Panc1 (cell line): ENCODE results near the gene IKZF3. TPM values are rescaled to one million over a fixed set of nuclear protein-coding genes. Genes with fewer than 3 reads are reported as not detected.

Experiments
- ATAC-seq: fragments of 200-7000 bp; cut with Tn5 transposase; 2 replicates; pipeline ENCODE4 v1.9.1; 2020; ENCODE audit warnings: mild to moderate bottlenecking, moderate library complexity
- BruUV-seq: library from RNA; stranded (reverse); fragments of 400-500 nt; replicated peaks from 2 replicates; lab custom pipeline; 2021; lab: Mats Ljungman, UMichigan
- CTCF ChIA-PET: fragments of 300-600 bp; sonication (Branson Sonifier 250); formaldehyde crosslinking; loops from one replicate; lab custom pipeline; 2022; ENCODE audit warnings: antibody characterized with exemption; lab: Charles Lee
- POLR2A ChIA-PET: fragments of 300-600 bp; sonication (Branson Sonifier 250); formaldehyde crosslinking; loops from one replicate; lab custom pipeline; 2022; ENCODE audit warnings: antibody characterized with exemption; lab: Charles Lee
- DNase-seq: peaks from one replicate; pipeline ENCODE4 v3.0.0-alpha.2; 2010; ENCODE audit warnings: low read depth, low spot score
- H3K27ac ChIP-seq: 2 replicates; pipeline ENCODE4 v1.5.1; 2011; ENCODE audit warnings: mild to moderate bottlenecking, low read length, inconsistent platforms
- H3K27me3 ChIP-seq: fragments of 200-500 bp; sonication (Bioruptor generic); 2 replicates; pipeline ENCODE4 v1.6.0; 2014; ENCODE audit warnings: low read length, inconsistent platforms; ENCODE audit not compliant: control insufficient read depth, insufficient read depth
- H3K36me3 ChIP-seq: fragments of 200-500 bp; sonication (Bioruptor generic); 2 replicates; pipeline ENCODE4 v1.5.1; 2014; ENCODE audit warnings: inconsistent platforms, mild to moderate bottlenecking, low read length, moderate library complexity; ENCODE audit not compliant: control insufficient read depth, insufficient read depth
- H3K4me1 ChIP-seq: 2 replicates; pipeline ENCODE4 v1.5.1; 2011; ENCODE audit warnings: inconsistent platforms, mild to moderate bottlenecking, low read length, moderate library complexity; ENCODE audit not compliant: control insufficient read depth, insufficient read depth
- H3K4me3 ChIP-seq, 2 experiments: 2 replicates each; pipeline ENCODE4 v1.5.1; 2011 to 2012; ENCODE audit warnings: low read depth in 2 of 2, low read length in 2 of 2, mild to moderate bottlenecking in 2 of 2, inconsistent platforms in 1 of 2, moderate library complexity in 1 of 2
- H3K9me3 ChIP-seq: fragments of 200-500 bp; sonication (Bioruptor generic); 2 replicates; pipeline ENCODE4 v1.5.1; 2014; ENCODE audit warnings: low read depth, mild to moderate bottlenecking, inconsistent platforms, low read length, moderate library complexity; ENCODE audit not compliant: control insufficient read depth, insufficient read depth
- POLR2AphosphoS5 ChIP-seq: IDR thresholded peaks from 2 replicates; pipeline ENCODE4 v1.6.1; 2012; ENCODE audit warnings: mild to moderate bottlenecking, low read depth, low read length, moderate library complexity
- SIN3A ChIP-seq: IDR thresholded peaks from 2 replicates; pipeline ENCODE4 v1.6.1; 2012; ENCODE audit warnings: low read depth, mild to moderate bottlenecking, low read length, moderate library complexity, borderline replicate concordance; ENCODE audit not compliant: insufficient read depth
- TCF7L2 ChIP-seq: IDR thresholded peaks from 2 replicates; pipeline ENCODE4 v1.6.1; 2011; ENCODE audit warnings: mild to moderate bottlenecking, low read depth, low read length, inconsistent platforms
- in situ Hi-C: cut with HindIII; loops from 2 replicates; pipeline ENCODE4 v1.10.0; 2016; ENCODE audit warnings: low sequenced_read_pairs, low pct_unique_long_range_greater_than_20kb
- intact Hi-C: fragments of 100-400 bp; cut with micrococcal nuclease; formaldehyde crosslinking; loops from one replicate; pipeline ENCODE4 v1.10.0; 2022; ENCODE audit not compliant: unreplicated experiment
- total RNA-seq: library from RNA; stranded (reverse); gene quantifications from one replicate; pipeline ENCODE4 v1.2.1, GENCODE V29; 2021; ENCODE audit not compliant: unreplicated experiment
- TF ChIP-seq, protein P1 (sequence below): fragments of 450-650 bp; IDR thresholded peaks from 2 replicates; pipeline ENCODE4 v1.5.1; 2017; ENCODE audit warnings: mild to moderate bottlenecking
- TF ChIP-seq, protein P2 (sequence below), 2 experiments: IDR thresholded peaks; 2 replicates each; pipeline ENCODE4 v1.6.1; 2011 to 2012; ENCODE audit warnings: low read depth in 2 of 2, control low read depth in 1 of 2, low read length in 1 of 2, mild to moderate bottlenecking in 1 of 2, moderate library complexity in 1 of 2; ENCODE audit not compliant: insufficient read depth in 1 of 2

Gene IKZF3
- total RNA-seq, 1 experiment from 2014 or later = 0.59 TPM

DNA sequence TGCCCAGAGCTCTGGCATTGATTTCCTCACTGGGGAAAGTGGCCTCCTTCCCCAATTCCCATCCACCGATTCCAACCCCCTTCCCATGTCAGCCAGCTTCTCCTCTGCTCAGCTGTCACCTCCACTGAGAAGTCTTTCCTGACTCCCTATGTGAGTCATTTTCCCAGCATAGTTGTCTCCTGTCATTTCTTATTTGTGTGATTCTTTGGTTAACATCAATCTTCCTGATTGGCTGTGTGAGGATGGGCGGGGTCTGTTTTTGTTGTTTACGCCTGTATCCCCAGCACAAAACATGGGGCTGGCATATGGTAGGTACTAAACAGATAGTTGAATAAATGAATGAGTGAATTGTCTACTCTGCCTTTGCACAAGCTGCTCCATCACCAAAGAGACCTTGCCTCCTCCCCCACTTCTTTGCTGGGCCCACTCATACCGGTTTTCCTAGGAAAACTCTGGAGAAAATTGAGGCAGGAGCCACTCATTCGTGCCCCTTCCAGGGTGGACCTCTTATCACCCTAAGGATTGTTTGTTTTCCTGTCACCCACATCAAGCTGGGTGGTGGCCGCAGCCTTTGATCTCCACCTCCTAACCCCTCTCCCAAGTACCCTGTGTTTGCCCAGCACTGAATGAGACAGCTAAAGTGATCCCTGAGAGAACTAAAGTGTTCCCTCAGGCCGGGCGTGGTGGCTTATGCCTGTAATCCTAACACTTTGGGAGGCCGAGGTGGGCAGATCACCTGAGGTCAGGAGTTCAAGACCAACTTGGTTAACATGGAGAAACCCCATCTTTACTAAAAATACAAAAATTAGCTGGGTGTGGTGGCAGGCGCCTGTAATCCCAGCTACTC, 127.6 kb downstream of the IKZF3 start:
- no peak for ATAC-seq
- ChIA-PET CTCF (interaction anchor here (0.6 kb wide), 2 partner anchors 19 to 897 kb away, joined by 3 read pairs; no protein-coding TSS in a partner anchor), POLR2A (no interaction called here)
- H3K4me3 ChIP-seq = no peak overlapping the region
- peaks cover 32% of the 10 kb centered on the region for H3K4me1 ChIP-seq
- BruUV-seq = no TSS peak
- no peaks in the 10 kb centered on the region for H3K27me3 ChIP-seq
- intact Hi-C loops (no loop called here), in situ Hi-C loops (no loop called here)
- no peaks in the 10 kb centered on the region; the same call in 1 of the 2 replicates for H3K36me3 ChIP-seq
- H3K9me3 ChIP-seq = no peaks in the 10 kb centered on the region
- TF ChIP-seq TCF7L2 (no peak), POLR2AphosphoS5 (no peak), SIN3A (no peak)
- TF ChIP-seq, protein P1, sequence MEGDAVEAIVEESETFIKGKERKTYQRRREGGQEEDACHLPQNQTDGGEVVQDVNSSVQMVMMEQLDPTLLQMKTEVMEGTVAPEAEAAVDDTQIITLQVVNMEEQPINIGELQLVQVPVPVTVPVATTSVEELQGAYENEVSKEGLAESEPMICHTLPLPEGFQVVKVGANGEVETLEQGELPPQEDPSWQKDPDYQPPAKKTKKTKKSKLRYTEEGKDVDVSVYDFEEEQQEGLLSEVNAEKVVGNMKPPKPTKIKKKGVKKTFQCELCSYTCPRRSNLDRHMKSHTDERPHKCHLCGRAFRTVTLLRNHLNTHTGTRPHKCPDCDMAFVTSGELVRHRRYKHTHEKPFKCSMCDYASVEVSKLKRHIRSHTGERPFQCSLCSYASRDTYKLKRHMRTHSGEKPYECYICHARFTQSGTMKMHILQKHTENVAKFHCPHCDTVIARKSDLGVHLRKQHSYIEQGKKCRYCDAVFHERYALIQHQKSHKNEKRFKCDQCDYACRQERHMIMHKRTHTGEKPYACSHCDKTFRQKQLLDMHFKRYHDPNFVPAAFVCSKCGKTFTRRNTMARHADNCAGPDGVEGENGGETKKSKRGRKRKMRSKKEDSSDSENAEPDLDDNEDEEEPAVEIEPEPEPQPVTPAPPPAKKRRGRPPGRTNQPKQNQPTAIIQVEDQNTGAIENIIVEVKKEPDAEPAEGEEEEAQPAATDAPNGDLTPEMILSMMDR = no peak
- TF ChIP-seq, protein P2, sequence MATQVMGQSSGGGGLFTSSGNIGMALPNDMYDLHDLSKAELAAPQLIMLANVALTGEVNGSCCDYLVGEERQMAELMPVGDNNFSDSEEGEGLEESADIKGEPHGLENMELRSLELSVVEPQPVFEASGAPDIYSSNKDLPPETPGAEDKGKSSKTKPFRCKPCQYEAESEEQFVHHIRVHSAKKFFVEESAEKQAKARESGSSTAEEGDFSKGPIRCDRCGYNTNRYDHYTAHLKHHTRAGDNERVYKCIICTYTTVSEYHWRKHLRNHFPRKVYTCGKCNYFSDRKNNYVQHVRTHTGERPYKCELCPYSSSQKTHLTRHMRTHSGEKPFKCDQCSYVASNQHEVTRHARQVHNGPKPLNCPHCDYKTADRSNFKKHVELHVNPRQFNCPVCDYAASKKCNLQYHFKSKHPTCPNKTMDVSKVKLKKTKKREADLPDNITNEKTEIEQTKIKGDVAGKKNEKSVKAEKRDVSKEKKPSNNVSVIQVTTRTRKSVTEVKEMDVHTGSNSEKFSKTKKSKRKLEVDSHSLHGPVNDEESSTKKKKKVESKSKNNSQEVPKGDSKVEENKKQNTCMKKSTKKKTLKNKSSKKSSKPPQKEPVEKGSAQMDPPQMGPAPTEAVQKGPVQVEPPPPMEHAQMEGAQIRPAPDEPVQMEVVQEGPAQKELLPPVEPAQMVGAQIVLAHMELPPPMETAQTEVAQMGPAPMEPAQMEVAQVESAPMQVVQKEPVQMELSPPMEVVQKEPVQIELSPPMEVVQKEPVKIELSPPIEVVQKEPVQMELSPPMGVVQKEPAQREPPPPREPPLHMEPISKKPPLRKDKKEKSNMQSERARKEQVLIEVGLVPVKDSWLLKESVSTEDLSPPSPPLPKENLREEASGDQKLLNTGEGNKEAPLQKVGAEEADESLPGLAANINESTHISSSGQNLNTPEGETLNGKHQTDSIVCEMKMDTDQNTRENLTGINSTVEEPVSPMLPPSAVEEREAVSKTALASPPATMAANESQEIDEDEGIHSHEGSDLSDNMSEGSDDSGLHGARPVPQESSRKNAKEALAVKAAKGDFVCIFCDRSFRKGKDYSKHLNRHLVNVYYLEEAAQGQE (IDR thresholded peaks at IDR 0.05; ENCODE audit: insufficient read depth in 1 of 2, low read depth in 2 of 2, low read length in 1 of 2) = no peak
- H3K27ac ChIP-seq = no peak overlapping the region
- DNase-seq = no peak

GRCh38 chr17:39735882-39736281, 128.2 kb downstream of the IKZF3 start:
- in situ Hi-C loops = no loop called here
- Histone ChIP-seq H3K27ac (no peak overlapping the region), H3K4me1 (peaks cover 27% of the 10 kb centered on the region), H3K36me3 (no peaks in the 10 kb centered on the region; the same call in 1 of the 2 replicates), H3K9me3 (no peaks in the 10 kb centered on the region), H3K27me3 (no peaks in the 10 kb centered on the region), H3K4me3 (no peak overlapping the region)
- intact Hi-C loops = no loop called here
- TF ChIP-seq POLR2AphosphoS5 (no peak), TCF7L2 (no peak), SIN3A (no peak)
- TF ChIP-seq, protein P1 = no peak
- TF ChIP-seq, protein P2 (IDR thresholded peaks at IDR 0.05; ENCODE audit: insufficient read depth in 1 of 2, low read depth in 2 of 2, low read length in 1 of 2) = no peak
- no TSS peak for BruUV-seq
- DNase-seq (no peak), ATAC-seq (no peak)
- ChIA-PET POLR2A (no interaction called here), CTCF (no interaction called here)
